Lower lobe of right lung (tissue), 2 donors: Measurements from ENCODE around the gene MKI67. TPM values are rescaled to one million over a fixed set of nuclear protein-coding genes. Genes with fewer than 3 reads are reported as not detected.

Experiments
- ATAC-seq, 2 donors: fragments of 200-7000 bp; cut with Tn5 transposase; one replicate each; pipeline ENCODE4 v1.9.1; 2020 to 2022; ENCODE audit warnings: mild to moderate bottlenecking in 2 of 2, moderate library complexity in 2 of 2
- DNase-seq: peaks from one replicate; pipeline ENCODE4 v3.0.0-alpha.2; 2020
- H3K27ac ChIP-seq: fragments of 200-600 bp; one replicate; pipeline ENCODE4 v1.8.0; 2022
- H3K27me3 ChIP-seq: fragments of 200-600 bp; one replicate; pipeline ENCODE4 v1.8.0; 2022; ENCODE audit warnings: low read depth
- H3K36me3 ChIP-seq: fragments of 200-600 bp; one replicate; pipeline ENCODE4 v1.8.0; 2022; ENCODE audit warnings: mild to moderate bottlenecking
- H3K4me1 ChIP-seq: fragments of 200-600 bp; one replicate; pipeline ENCODE4 v1.8.0; 2022
- H3K4me3 ChIP-seq: fragments of 200-600 bp; one replicate; pipeline ENCODE4 v1.8.0; 2022; ENCODE audit warnings: mild to moderate bottlenecking
- H3K9me3 ChIP-seq: fragments of 200-600 bp; one replicate; pipeline ENCODE4 v1.8.0; 2022
- intact Hi-C: fragments of 100-400 bp; cut with DNase I; formaldehyde crosslinking; loops from one replicate; pipeline ENCODE4 v1.11.0; 2022
- total RNA-seq: library from RNA; stranded (reverse); fragmentation: NEBNext Ultra II Directional; extraction: Animal tissue kit (Norgen Biotek cat#: 25700); gene quantifications from one replicate; pipeline ENCODE4 v1.2.1, GENCODE V29; 2021
- TF ChIP-seq, protein P1 (sequence below): fragments of 200-600 bp; IDR thresholded peaks from one replicate; pipeline ENCODE4 v1.8.0; 2022; ENCODE audit warnings: antibody characterized with exemption, mild to moderate bottlenecking
- donor health status: DM: no; HTN: yes; CAD: no; lungs with severe emphysema.

The MKI67 gene
- total RNA-seq, 1 donor from 2014 or later, result 4.8 TPM

DNA sequence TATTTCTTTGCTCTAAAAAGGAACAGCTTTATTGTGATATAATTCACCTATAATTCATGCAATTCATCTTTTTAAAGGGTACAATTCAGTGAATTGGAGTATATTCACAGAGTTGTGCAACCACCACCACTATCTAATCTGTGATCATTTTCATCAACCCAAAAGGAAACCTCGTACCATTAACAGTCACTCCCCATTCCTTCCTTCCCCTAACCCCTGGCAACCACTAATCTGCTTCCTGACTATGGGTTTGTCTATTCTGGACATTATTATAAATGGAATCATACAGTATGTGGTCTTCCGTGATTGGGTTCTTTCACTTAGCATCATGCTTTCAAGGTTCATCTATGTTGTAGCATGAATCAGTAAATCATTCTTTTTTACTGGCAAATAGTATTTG lies 52.3 kb downstream of the MKI67 start:
- no peaks in the 10 kb centered on the region for H3K27me3 ChIP-seq
- TF ChIP-seq, protein P1, sequence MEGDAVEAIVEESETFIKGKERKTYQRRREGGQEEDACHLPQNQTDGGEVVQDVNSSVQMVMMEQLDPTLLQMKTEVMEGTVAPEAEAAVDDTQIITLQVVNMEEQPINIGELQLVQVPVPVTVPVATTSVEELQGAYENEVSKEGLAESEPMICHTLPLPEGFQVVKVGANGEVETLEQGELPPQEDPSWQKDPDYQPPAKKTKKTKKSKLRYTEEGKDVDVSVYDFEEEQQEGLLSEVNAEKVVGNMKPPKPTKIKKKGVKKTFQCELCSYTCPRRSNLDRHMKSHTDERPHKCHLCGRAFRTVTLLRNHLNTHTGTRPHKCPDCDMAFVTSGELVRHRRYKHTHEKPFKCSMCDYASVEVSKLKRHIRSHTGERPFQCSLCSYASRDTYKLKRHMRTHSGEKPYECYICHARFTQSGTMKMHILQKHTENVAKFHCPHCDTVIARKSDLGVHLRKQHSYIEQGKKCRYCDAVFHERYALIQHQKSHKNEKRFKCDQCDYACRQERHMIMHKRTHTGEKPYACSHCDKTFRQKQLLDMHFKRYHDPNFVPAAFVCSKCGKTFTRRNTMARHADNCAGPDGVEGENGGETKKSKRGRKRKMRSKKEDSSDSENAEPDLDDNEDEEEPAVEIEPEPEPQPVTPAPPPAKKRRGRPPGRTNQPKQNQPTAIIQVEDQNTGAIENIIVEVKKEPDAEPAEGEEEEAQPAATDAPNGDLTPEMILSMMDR, result no peak
- intact Hi-C loops, result no loop called here
- ATAC-seq, result no peak
- H3K27ac ChIP-seq, result no peak overlapping the region
- no peak for DNase-seq
- peaks cover 99% of the 10 kb centered on the region for H3K36me3 ChIP-seq
- peaks cover 4% of the 10 kb centered on the region for H3K4me1 ChIP-seq
- H3K4me3 ChIP-seq, result no peak overlapping the region
- no peaks in the 10 kb centered on the region for H3K9me3 ChIP-seq

DNA sequence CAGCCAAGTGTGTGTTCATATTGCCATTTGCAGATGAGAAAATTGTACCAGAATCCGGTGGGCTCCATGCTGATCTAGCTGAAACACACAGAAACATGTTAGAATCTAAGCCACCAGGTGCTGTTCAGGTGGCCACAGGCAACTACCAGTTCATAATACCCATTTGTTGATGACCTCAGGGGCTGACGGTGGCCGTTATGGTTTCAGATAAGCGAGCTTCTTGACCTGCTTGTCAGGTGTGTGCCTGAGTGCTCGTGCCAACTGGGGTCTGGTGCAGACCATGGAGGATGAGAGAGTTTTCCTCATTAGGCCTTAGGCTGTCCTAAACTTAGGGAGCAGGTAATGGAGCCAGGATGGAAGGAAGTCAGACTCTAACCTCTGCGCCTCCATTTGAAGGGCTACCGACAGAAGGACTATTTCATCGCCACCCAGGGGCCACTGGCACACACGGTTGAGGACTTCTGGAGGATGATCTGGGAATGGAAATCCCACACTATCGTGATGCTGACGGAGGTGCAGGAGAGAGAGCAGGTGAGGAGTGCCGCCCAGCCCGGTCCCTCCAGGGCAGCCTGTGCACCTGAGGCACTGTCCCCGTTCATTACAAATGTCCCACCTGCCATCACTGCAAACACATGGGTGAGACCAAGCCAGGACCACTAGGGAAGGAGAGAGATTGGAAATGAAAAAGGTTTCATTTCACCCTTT lies 53.1 kb downstream of the MKI67 start:
- no peak for DNase-seq

DNA sequence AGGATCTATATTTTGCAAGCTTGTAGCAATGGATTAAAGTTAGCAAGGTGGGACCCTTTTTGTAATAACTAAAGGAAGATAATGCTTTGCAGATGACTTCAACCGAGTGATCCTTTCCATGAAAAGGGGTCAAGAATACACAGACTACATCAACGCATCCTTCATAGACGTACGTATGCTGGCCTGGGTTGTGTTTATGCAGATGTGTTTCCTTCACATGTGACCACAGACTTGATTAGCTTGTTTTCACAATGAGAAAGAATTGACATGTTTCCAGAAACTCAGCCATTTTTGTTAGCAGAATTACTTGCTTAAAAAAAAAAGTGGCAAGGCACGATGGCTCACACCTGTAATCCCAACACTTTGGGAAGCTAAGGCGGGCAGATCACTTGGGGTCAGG lies 54.2 kb downstream of the MKI67 start:
- no peaks in the 10 kb centered on the region for H3K9me3 ChIP-seq
- peaks cover 99% of the 10 kb centered on the region for H3K36me3 ChIP-seq
- DNase-seq (no peak), ATAC-seq (no peak)
- H3K4me3 ChIP-seq, result no peak overlapping the region
- peaks cover 4% of the 10 kb centered on the region for H3K4me1 ChIP-seq
- no peaks in the 10 kb centered on the region for H3K27me3 ChIP-seq
- TF ChIP-seq, protein P1, result no peak
- intact Hi-C loops, result no loop called here
- H3K27ac ChIP-seq, result no peak overlapping the region

More for the DNA sequence above, 53.1 kb downstream of the MKI67 start:
- intact Hi-C loops, result no loop called here
- Histone ChIP-seq H3K9me3 (no peaks in the 10 kb centered on the region), H3K27ac (no peak overlapping the region), H3K27me3 (no peaks in the 10 kb centered on the region), H3K36me3 (peaks cover 99% of the 10 kb centered on the region), H3K4me3 (no peak overlapping the region), H3K4me1 (peaks cover 4% of the 10 kb centered on the region)
- TF ChIP-seq, protein P1, result no peak
- ATAC-seq, result no peak

DNA sequence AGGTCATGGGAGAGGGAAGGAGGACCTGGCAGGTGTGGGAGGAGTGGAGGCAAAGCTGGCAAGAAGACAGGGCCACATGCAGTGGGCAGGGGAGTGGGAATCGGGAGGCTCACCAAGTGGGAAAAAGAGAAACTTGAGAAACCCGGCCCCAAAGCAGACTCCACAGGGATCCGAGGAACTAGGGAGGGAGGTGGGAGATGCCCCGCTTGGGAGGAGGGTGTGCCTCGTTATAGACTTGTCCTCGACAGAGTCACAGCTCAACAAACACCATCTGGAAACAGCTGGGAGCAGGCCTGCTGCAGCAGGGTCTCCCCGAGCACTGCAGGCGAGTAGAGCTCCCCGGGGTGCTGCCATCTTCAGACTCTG lies 54.8 kb downstream of the MKI67 start:
- H3K9me3 ChIP-seq, result no peaks in the 10 kb centered on the region
- H3K4me3 ChIP-seq, result no peak overlapping the region
- TF ChIP-seq, protein P1, result no peak
- no peak for DNase-seq
- no peaks in the 10 kb centered on the region for H3K27me3 ChIP-seq
- H3K27ac ChIP-seq, result no peak overlapping the region
- no peak for ATAC-seq
- H3K36me3 ChIP-seq, result peaks cover 99% of the 10 kb centered on the region
- H3K4me1 ChIP-seq, result peaks cover 4% of the 10 kb centered on the region
- intact Hi-C loops, result no loop called here

DNA sequence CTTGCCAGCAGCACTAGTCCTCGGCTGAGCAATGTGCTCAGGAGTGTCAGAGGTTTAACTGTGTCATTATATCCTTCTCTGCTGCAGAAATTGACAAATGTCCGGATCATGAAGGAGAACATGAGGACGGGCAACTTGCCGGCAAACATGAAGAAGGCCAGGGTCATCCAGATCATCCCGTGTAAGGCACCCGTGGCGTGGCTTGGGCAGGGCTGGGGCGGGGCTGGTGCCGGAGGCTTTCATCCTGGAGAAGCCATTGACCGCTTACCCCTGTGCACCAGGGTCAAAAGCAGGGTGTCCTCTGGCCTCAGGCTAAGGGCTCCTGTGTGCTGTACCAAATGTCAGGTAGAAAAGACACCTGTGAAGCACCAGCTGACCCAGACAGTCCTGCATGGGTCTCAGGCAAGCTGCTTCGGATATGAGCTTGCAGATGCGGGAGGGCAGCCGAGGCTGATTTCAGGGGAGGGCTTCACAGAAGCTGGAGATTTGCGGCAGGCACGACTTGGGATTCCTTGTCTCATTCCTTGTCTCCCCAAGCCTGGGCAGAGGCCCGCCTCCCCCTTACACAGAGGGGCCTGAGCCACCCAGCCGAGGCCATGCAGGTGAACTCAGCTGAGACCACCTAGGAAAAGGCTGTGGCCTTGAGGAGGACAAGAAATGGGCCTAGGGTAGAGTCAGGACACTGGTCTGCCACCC lies 55.4 kb downstream of the MKI67 start:
- Histone ChIP-seq H3K9me3 (no peaks in the 10 kb centered on the region), H3K36me3 (peaks cover 99% of the 10 kb centered on the region), H3K27ac (no peak overlapping the region), H3K4me1 (peaks cover 9% of the 10 kb centered on the region), H3K4me3 (no peak overlapping the region), H3K27me3 (no peaks in the 10 kb centered on the region)
- ATAC-seq (no peak), DNase-seq (no peak)
- intact Hi-C loops, result no loop called here
- TF ChIP-seq, protein P1, result no peak
